Lung (tissue), 12 donors: ENCODE measurements around the gene RPL41. TPM values are rescaled to one million over a fixed set of nuclear protein-coding genes. Genes with fewer than 3 reads are reported as not detected.
"Not testable (repeated sequence)": the region's sequence is repeated elsewhere in the genome, so short reads cannot be mapped to it uniquely, and the experiment has no call there.

Source experiments
- ATAC-seq: fragments of 200-7000 bp; cut with Tn5 transposase; one replicate; pipeline ENCODE4 v1.9.1; 2020; ENCODE audit warnings: moderate number of reproducible peaks; ENCODE audit not compliant: insufficient read depth, low FRiP score
- DNase-seq, 3 donors: peaks; one replicate each; pipeline ENCODE4 v3.0.0-alpha.2; 2013 to 2017
- H3K27ac ChIP-seq, 2 donors: one replicate each; pipeline ENCODE4 v1.5.1; 2013; ENCODE audit warnings: mild to moderate bottlenecking in 2 of 2, moderate library complexity in 2 of 2, control low read depth in 1 of 2, inconsistent platforms in 1 of 2, low read depth in 1 of 2, low read length in 1 of 2
- H3K27me3 ChIP-seq, 3 donors: one replicate each; pipeline ENCODE4 v1.5.1; 2013; ENCODE audit warnings: low read length in 2 of 3; ENCODE audit not compliant: control insufficient read depth in 3 of 3, insufficient read depth in 3 of 3
- H3K36me3 ChIP-seq, 4 donors: one replicate each; pipeline ENCODE4 v1.5.1; 2013; ENCODE audit warnings: low read length in 4 of 4, mild to moderate bottlenecking in 1 of 4, moderate library complexity in 1 of 4; ENCODE audit not compliant: control insufficient read depth in 4 of 4, insufficient read depth in 4 of 4
- H3K4me1 ChIP-seq, 5 donors: one replicate each; pipeline ENCODE4 v1.5.1; 2013; ENCODE audit warnings: low read length in 5 of 5, mild to moderate bottlenecking in 2 of 5, moderate library complexity in 1 of 5; ENCODE audit not compliant: control insufficient read depth in 5 of 5, insufficient read depth in 5 of 5
- H3K4me3 ChIP-seq: one replicate; pipeline ENCODE4 v1.5.1; 2013; ENCODE audit warnings: mild to moderate bottlenecking, control low read depth, moderate library complexity
- H3K9ac ChIP-seq, 2 donors: one replicate each; pipeline ENCODE4 v1.5.1; 2013; ENCODE audit warnings: low read length in 2 of 2, control low read depth in 1 of 2; ENCODE audit not compliant: insufficient read depth in 1 of 2
- H3K9me3 ChIP-seq, 4 donors: one replicate each; pipeline ENCODE4 v1.5.1; 2013; ENCODE audit warnings: low read length in 3 of 4, mild to moderate bottlenecking in 1 of 4, moderate library complexity in 1 of 4; ENCODE audit not compliant: control insufficient read depth in 4 of 4, insufficient read depth in 3 of 4
- CTCF ChIP-seq: IDR thresholded peaks from 2 replicates; pipeline ENCODE4 v1.5.1; 2012; ENCODE audit warnings: mild to moderate bottlenecking; ENCODE audit errors: control extremely low read depth, extremely low read depth
- WGBS, 2 donors: extraction: QIAGEN DNeasy Blood & Tissue Kit; methylation state at CpG; one replicate each; pipeline ENCODE4 v1.1.7; 2013; 5-methylcytosine and 5-hydroxymethylcytosine counted together
- polyA plus RNA-seq, 2 donors: library from polyadenylated mRNA; stranded (reverse); fragments of 200-250 nt; gene quantifications; one replicate each; pipeline ENCODE4 v1.2.1, GENCODE V29; 2013
- total RNA-seq, 2 donors: library from RNA; depleted of rRNA in 1 of 2; stranded (reverse); fragments of >200 nt in 1 of 2; gene quantifications; one replicate each; pipeline ENCODE4 v1.2.1, GENCODE V29; 2014 to 2021
- donor health status: control.
- donor health status: control.
- donor health status: Bipolar disorder and iron deficiency.
- donor health status: healthy.
- donor health status: DM: yes; HTN: yes; CAD: no.

Gene RPL41
- total and polyA plus RNA-seq, 4 donors, result 1,569 to 5,737 (median 3,911) TPM

DNA sequence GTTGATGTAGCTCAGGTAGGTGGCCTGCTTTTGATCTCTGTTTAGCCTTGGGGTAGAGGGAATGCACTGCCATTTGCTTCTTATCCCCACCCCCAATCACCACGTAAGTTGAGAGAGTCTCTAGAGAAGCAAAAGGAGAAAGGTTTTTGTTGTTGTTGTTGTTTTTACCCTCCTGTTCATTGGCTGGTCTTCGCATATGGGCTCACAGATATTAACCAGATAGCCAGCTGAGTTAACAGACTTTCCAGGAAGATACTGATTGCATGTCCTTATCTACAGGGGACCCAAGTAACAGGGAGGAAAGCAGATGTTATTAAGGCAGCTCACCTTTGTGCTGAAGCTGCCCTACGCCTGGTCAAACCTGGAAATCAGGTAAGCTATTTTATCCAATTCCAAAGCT is 9.2 kb upstream of the RPL41 start:
- no peak for TF ChIP-seq CTCF
- H3K27ac ChIP-seq, result no peak overlapping the region
- H3K27me3 ChIP-seq, result no peaks in the 10 kb centered on the region
- 97 to 98% methylated on average over 3 of the region's 3 CpGs for WGBS, 2 donors
- H3K36me3 ChIP-seq, result peaks cover 23 to 49% (median 32%) of the 10 kb centered on the region in 4 donors
- no peak overlapping the region for H3K4me3 ChIP-seq
- DNase-seq (no peak), ATAC-seq (no peak)
- H3K9me3 ChIP-seq, result peaks cover 0 to 2% (median 0%) of the 10 kb centered on the region in 4 donors
- peaks cover 0 to 18% (median 3%) of the 10 kb centered on the region in 5 donors for H3K4me1 ChIP-seq
- peak overlapping the region in 1 of 2 donors; percentile 32 for H3K9ac ChIP-seq

DNA sequence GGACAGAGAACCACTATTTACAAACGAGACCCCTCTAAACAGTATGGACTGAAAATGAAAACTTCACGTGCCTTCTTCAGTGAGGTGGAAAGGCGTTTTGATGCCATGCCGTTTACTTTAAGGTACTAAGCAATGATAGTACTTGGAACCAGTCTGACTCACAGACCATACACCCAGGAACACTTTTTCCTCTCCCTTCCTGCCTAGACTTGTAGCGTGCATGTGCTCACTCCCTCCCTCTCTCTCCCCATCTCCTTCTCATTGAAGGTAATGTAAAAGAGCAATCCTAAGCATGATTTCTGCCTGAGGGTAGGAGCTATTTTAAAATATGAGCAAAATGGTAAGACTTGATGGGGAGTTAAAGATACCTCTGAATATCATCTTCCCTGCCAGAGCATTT is 5.9 kb upstream of the RPL41 start:
- Histone ChIP-seq H3K9ac (no peak overlapping the region), H3K36me3 (peaks cover 27 to 57% (median 34%) of the 10 kb centered on the region in 4 donors), H3K27me3 (no peaks in the 10 kb centered on the region), H3K4me3 (no peak overlapping the region), H3K9me3 (peaks cover 0 to 2% (median 0%) of the 10 kb centered on the region in 4 donors), H3K27ac (no peak overlapping the region), H3K4me1 (peaks cover 0 to 8% (median 0%) of the 10 kb centered on the region in 5 donors)
- TF ChIP-seq CTCF, result no peak
- DNase-seq (no peak), ATAC-seq (no peak)
- 92 to 95% methylated on average over 5 of the region's 5 CpGs for WGBS, 2 donors

DNA sequence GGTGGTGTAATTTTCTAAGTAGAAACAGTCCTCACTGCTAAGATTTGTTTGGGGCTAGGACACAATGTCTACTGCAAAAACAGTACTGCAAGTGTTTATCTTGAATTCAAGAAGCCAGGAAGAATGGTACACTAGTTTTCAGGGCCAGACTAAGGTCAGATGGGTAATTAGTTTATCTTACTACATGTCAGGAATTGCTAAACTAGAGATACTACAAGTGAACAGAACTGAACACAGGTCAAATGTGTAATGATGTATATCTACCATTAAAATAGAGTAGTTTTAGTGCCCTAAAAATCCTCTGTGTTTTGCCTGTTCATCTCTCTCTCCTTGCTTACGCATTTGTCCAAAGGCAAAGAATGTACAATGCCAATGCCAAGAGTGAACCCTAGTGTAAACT is 2.3 kb upstream of the RPL41 start:
- no peak for TF ChIP-seq CTCF
- WGBS, 2 donors, result 93 to 97% methylated on average over 1 of the region's 1 CpG
- Histone ChIP-seq H3K9me3 (peaks cover 0 to 2% (median 0%) of the 10 kb centered on the region in 4 donors), H3K4me1 (peaks cover 0 to 11% (median 3%) of the 10 kb centered on the region in 5 donors), H3K4me3 (no peak overlapping the region), H3K9ac (no peak overlapping the region), H3K27ac (no peak overlapping the region), H3K27me3 (no peaks in the 10 kb centered on the region), H3K36me3 (peaks cover 20 to 32% (median 27%) of the 10 kb centered on the region in 4 donors)
- no peak for DNase-seq
- no peak for ATAC-seq

GRCh38 chr12:56115329-56115728 is 1.1 kb upstream of the RPL41 start:
- peaks cover 16 to 24% (median 20%) of the 10 kb centered on the region in 4 donors for H3K36me3 ChIP-seq
- H3K9ac ChIP-seq, result peak overlapping the region in 1 of 2 donors; percentile 99
- DNase-seq (peak in 2 of 3 donors; percentile 29 to 38), ATAC-seq (no peak)
- peak overlapping the region in 1 of 2 donors; percentile 91 for H3K27ac ChIP-seq
- WGBS, 2 donors, result 50 to 54% methylated on average over 10 of the region's 10 CpGs
- H3K4me1 ChIP-seq, result peaks cover 0 to 20% (median 5%) of the 10 kb centered on the region in 5 donors
- peaks cover 0 to 2% (median 0%) of the 10 kb centered on the region in 4 donors for H3K9me3 ChIP-seq
- no peak for TF ChIP-seq CTCF
- H3K27me3 ChIP-seq, result no peaks in the 10 kb centered on the region
- no peak overlapping the region for H3K4me3 ChIP-seq

- WGBS, 2 donors, result 2 to 6% methylated on average over 12 of the region's 16 CpGs
- peaks cover 9 to 21% (median 14%) of the 10 kb centered on the region in 4 donors for H3K36me3 ChIP-seq
- DNase-seq, result peak in 1 of 3 donors; percentile 47
Measured at GRCh38 chr12:56117082-56117706, 761 bp downstream of the RPL41 start.

More at GRCh38 chr12:56117082-56117706, 761 bp downstream of the RPL41 start:
- not testable (repeated sequence) for ATAC-seq, H3K9me3 ChIP-seq, H3K27me3 ChIP-seq
- Histone ChIP-seq H3K9ac (peak overlapping the region; percentile 97 to 99), H3K4me1 (peaks cover 0 to 20% (median 5%) of the 10 kb centered on the region in 5 donors), H3K4me3 (peak overlapping the region; percentile 63), H3K27ac (peak overlapping the region; percentile 91 to 99)
